K562 (cell line): ENCODE data around the gene AKAIN1. TPM values are rescaled to one million over a fixed set of nuclear protein-coding genes. Genes with fewer than 3 reads are reported as not detected.

Experiments used
- ATAC-seq: fragments of 200-7000 bp; cut with Tn5 transposase; 3 replicates; pipeline ENCODE4 v1.9.1; 2020; ENCODE audit warnings: moderate library complexity
- BruUV-seq: library from RNA; stranded (reverse); fragments of 400-500 nt; replicated peaks from 2 replicates; lab custom pipeline; 2021; lab: Mats Ljungman, UMichigan
- CTCF ChIA-PET: fragments of 300-600 bp; formaldehyde crosslinking; extraction: SDS; loops from one replicate; lab custom pipeline; 2021; ENCODE audit warnings: low intra/inter-chr PET ratio; lab: Yijun Ruan, JAX
- POLR2A ChIA-PET: fragments of 300-600, 350-650 bp; sonication (Branson Sonifier 250); formaldehyde crosslinking; extraction: SDS; loops from one replicate; lab custom pipeline; 2021; ENCODE audit warnings: antibody characterized with exemption, inconsistent platforms; lab: Yijun Ruan, JAX
- DNase-seq, 4 experiments: peaks; one replicate each; pipeline versions ENCODE4 v3.0.0 to v3.0.0-alpha.2; 2011 to 2018; ENCODE audit warnings: low spot score in 3 of 4, mixed read lengths in 3 of 4; ENCODE audit errors: extremely low read depth in 1 of 4
- FAIRE-seq: peaks from 2 replicates; lab custom pipeline; 2011; peaks lifted over from hg19 to GRCh38; lab: Jason Lieb, UNC
- H2AFZ ChIP-seq: 2 replicates; pipeline ENCODE4 v1.6.0; 2011; ENCODE audit warnings: low read depth, low read length, control low read depth, inconsistent platforms
- H3K27ac ChIP-seq: fragments of 200-600 bp; 3 replicates; pipeline ENCODE4 v1.8.0; 2011; ENCODE audit warnings: low read depth, mild to moderate bottlenecking, control low read depth, inconsistent platforms, low read length, moderate library complexity, mixed read lengths; ENCODE audit errors: extremely low read depth
- H3K27me3 ChIP-seq, 2 experiments: fragments of 300-600 bp in 1 of 2; 2 replicates in 1 of 2; 3 replicates in 1 of 2; pipeline versions ENCODE4 v1.6.0 to v1.8.0; 2011; ENCODE audit warnings: inconsistent platforms in 2 of 2, low read length in 2 of 2, mild to moderate bottlenecking in 1 of 2, mixed read lengths in 1 of 2, moderate library complexity in 1 of 2; ENCODE audit not compliant: control insufficient read depth in 2 of 2, insufficient read depth in 2 of 2
- H3K36me3 ChIP-seq: fragments of 300-600 bp; 3 replicates; pipeline ENCODE4 v1.8.0; 2011; ENCODE audit warnings: mild to moderate bottlenecking, low read length, inconsistent platforms; ENCODE audit not compliant: control insufficient read depth, insufficient read depth
- H3K4me1 ChIP-seq, 2 experiments: fragments of 200-600 bp in 1 of 2; replicated peaks in 1 of 2; 2 replicates in 1 of 2; 3 replicates in 1 of 2; pipeline versions ENCODE4 v1.5.1 to v1.8.0; 2011; ENCODE audit warnings: inconsistent platforms in 2 of 2, low read length in 2 of 2, mild to moderate bottlenecking in 1 of 2, mixed read lengths in 1 of 2, moderate library complexity in 1 of 2; ENCODE audit not compliant: control insufficient read depth in 2 of 2, insufficient read depth in 2 of 2
- H3K4me2 ChIP-seq: 2 replicates; pipeline ENCODE4 v1.6.1; 2011; ENCODE audit warnings: low read length, control low read depth, inconsistent platforms, mixed read lengths; ENCODE audit not compliant: insufficient read depth
- H3K4me3 ChIP-seq: fragments of 200-600 bp; sonication (generic), shearing (Covaris generic); 2 replicates; pipeline ENCODE4 v1.5.1; 2016; ENCODE audit warnings: control low read depth, inconsistent platforms
- H3K79me2 ChIP-seq: fragments of 200-600 bp; 3 replicates; pipeline ENCODE4 v1.8.0; 2011; ENCODE audit warnings: low read length, inconsistent platforms; ENCODE audit not compliant: control insufficient read depth, insufficient read depth
- H3K9ac ChIP-seq, 2 experiments: 2 replicates each; pipeline versions ENCODE4 v1.6.0 to v1.6.1; 2011; ENCODE audit warnings: low read depth in 2 of 2, low read length in 2 of 2, control low read depth in 1 of 2, inconsistent platforms in 1 of 2, mild to moderate bottlenecking in 1 of 2, mixed read lengths in 1 of 2; ENCODE audit not compliant: insufficient read depth in 1 of 2
- H3K9me1 ChIP-seq: one replicate; pipeline ENCODE4 v1.6.0; 2011; ENCODE audit warnings: inconsistent platforms, mild to moderate bottlenecking, low read length, moderate library complexity; ENCODE audit not compliant: control insufficient read depth, insufficient read depth
- H3K9me3 ChIP-seq: replicated peaks from 2 replicates; pipeline ENCODE4 v1.5.1; 2011; ENCODE audit warnings: low read depth, low read length, inconsistent platforms; ENCODE audit not compliant: control insufficient read depth, insufficient read depth
- H4K20me1 ChIP-seq: replicated peaks from 2 replicates; pipeline ENCODE4 v1.6.1; 2011; ENCODE audit warnings: low read length, inconsistent platforms, mixed read lengths; ENCODE audit not compliant: control insufficient read depth, insufficient read depth
- E2F4 ChIP-seq: sonication (generic); formaldehyde crosslinking; IDR thresholded peaks from 2 replicates; pipeline ENCODE4 v1.8.0; 2022; ENCODE audit warnings: mild to moderate bottlenecking, low read depth, missing genetic modification reagents
- MITF ChIP-seq: IDR thresholded peaks from 2 replicates; pipeline ENCODE4 v1.6.1; 2014; ENCODE audit warnings: antibody characterized with exemption
- ZNF217 ChIP-seq: sonication (generic); formaldehyde crosslinking; IDR thresholded peaks from 2 replicates; pipeline ENCODE4 v1.8.0; 2022; ENCODE audit warnings: mild to moderate bottlenecking, missing genetic modification reagents
- WGBS: fragments of 100-300 bp; shearing (Covaris generic); methylation state at CpG from one replicate; pipeline ENCODE4 v1.1.6; 2016; ENCODE audit warnings: low coverage, mixed read lengths; ENCODE audit not compliant: insufficient coverage; ENCODE audit errors: missing lambda C conversion rate; 5-methylcytosine and 5-hydroxymethylcytosine counted together
- in situ Hi-C: fragments of 300-500 bp; cut with MboI; formaldehyde crosslinking; loops from 4 replicates; pipeline ENCODE4 v1.15.0; 2018; ENCODE audit warnings: inconsistent platforms, mixed read lengths
- intact Hi-C: fragments of 100-400 bp; cut with micrococcal nuclease; formaldehyde crosslinking; loops from 2 replicates; pipeline ENCODE4 v1.14.2; 2022
- polyA plus RNA-seq, 8 experiments: library from polyadenylated mRNA; depleted of rRNA in 4 of 8; stranded (reverse) in 5 of 8; unstranded in 3 of 8; fragments of >200 nt; fragmentation: Nextera tagmentation in 2 of 8; fragmentation: Illumina TruSeq in 1 of 8; extraction: Ambion mirVana in 2 of 8; extraction: Trizol in 1 of 8; gene quantifications; 2 replicates each; pipeline versions ENCODE4 v1.2.1 to v1.2.3, GENCODE V29; 2011 to 2014; ENCODE audit warnings: inconsistent platforms in 1 of 8, missing spikeins in 1 of 8
- total RNA-seq, 7 experiments: library from RNA; depleted of rRNA in 6 of 7; stranded (reverse); fragments of >200 nt in 6 of 7; fragmentation: Illumina TruSeq in 2 of 7; extraction: Trizol in 2 of 7; gene quantifications; 2 replicates each; pipeline versions ENCODE4 v1.2.1 to v1.2.3, GENCODE V29; 2011 to 2021; ENCODE audit warnings: low replicate concordance in 1 of 7

The AKAIN1 gene
- total and polyA plus RNA-seq, 9 of the 15 experiments (the other 6 are each of a cell fraction or from before 2014, with no cell fraction given) = not detected

- 0% methylated on average over 3 of the region's 3 CpGs for WGBS
- in situ Hi-C loops (no loop called here), intact Hi-C loops (no loop called here)
- ATAC-seq (no peak), FAIRE-seq (no peak), DNase-seq (no peak)
- Histone ChIP-seq H3K9me3 (no peaks in the 10 kb centered on the region), H2AFZ (no peak overlapping the region), H3K79me2 (no peaks in the 10 kb centered on the region), H3K4me2 (no peak overlapping the region), H3K27ac (no peak overlapping the region), H3K4me3 (no peak overlapping the region), H3K4me1 (no peaks in the 10 kb centered on the region), H3K27me3 (no peaks in the 10 kb centered on the region), H3K9me1 (no peaks in the 10 kb centered on the region), H3K36me3 (no peaks in the 10 kb centered on the region), H4K20me1 (no peaks in the 10 kb centered on the region), H3K9ac (no peak overlapping the region)
- no peak for TF ChIP-seq ZNF217
- no peak for TF ChIP-seq MITF
- no TSS peak for BruUV-seq
- CTCF ChIA-PET = no interaction called here
- POLR2A ChIA-PET = no interaction called here
Observed at GRCh38 chr18:5159080-5159479, 38.0 kb downstream of the AKAIN1 start.

- in situ Hi-C loops (no loop called here), intact Hi-C loops (no loop called here)
- no peak for TF ChIP-seq E2F4
- FAIRE-seq = no peak
- H3K9me3 ChIP-seq = no peaks in the 10 kb centered on the region
- no peaks in the 10 kb centered on the region for H3K4me1 ChIP-seq
- ChIA-PET POLR2A (no interaction called here), CTCF (no interaction called here)
- no peak overlapping the region for H3K4me3 ChIP-seq
- H3K4me2 ChIP-seq = no peak overlapping the region
- WGBS = 0% methylated on average over 2 of the region's 2 CpGs
- no peak for DNase-seq
- H3K27ac ChIP-seq = no peak overlapping the region
- H3K9ac ChIP-seq = no peak overlapping the region
- no peaks in the 10 kb centered on the region for H3K9me1 ChIP-seq
- ATAC-seq = no peak
- no peaks in the 10 kb centered on the region for H3K36me3 ChIP-seq
- BruUV-seq = no TSS peak
- no peaks in the 10 kb centered on the region for H3K79me2 ChIP-seq
- no peaks in the 10 kb centered on the region for H3K27me3 ChIP-seq
- H4K20me1 ChIP-seq = no peaks in the 10 kb centered on the region
- H2AFZ ChIP-seq = no peak overlapping the region
Observed at GRCh38 chr18:5158587-5158986, 38.5 kb downstream of the AKAIN1 start.
